ENCODE results near the gene TMEM203. TPM values are rescaled to one million over a fixed set of nuclear protein-coding genes. Genes with fewer than 3 reads are reported as not detected.

The TMEM203 gene
- total and polyA plus RNA-seq, 2 of the 13 experiments (the other 11 are each of a cell fraction or from before 2014, with no cell fraction given) = 23.4 to 36.7 TPM

DNA sequence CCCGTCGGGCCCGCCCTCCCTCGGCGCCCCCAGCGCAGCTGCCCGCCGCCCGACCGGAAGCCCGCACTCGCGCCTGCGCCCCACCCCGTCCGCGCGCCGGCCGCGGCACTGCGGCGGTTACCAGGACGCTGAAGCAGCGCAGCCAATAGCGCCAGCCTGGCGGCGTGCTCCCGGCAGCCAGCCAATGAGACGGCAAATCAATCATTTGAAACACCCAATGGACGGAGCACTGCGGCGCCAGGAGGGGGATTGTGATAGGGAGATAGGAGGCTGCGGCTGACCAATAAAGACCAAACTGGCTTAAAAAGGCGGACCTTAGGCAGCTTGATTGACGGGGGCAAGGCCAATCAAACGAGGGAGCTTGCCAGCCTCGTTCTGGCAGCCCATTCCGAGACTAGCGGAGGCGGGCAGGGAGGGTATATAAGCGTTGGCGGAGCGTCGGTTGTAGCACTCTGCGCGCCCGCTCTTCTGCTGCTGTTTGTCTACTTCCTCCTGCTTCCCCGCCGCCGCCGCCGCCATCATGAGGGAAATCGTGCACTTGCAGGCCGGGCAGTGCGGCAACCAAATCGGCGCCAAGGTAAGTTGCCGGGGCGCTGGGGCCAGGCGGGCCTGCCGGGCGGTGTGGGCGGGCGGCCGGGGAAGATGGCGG, 35.5 kb upstream of the TMEM203 start, which contains the start of gene TUBB4B (continued):
- TF ChIP-seq CREB1 (IDR thresholded peaks at IDR 0.05) = peak; percentile 81
- no peak for TF ChIP-seq CREB1 (CRISPR knock-in tag; IDR thresholded peaks at IDR 0.05)
- no peak for TF ChIP-seq PREB (CRISPR knock-in tag; IDR thresholded peaks at IDR 0.05)
- TF ChIP-seq ZC3H4 (CRISPR knock-in tag; IDR thresholded peaks at IDR 0.05; ENCODE audit: borderline replicate concordance) = peak; percentile 65; the same call in 1 of the 2 replicates
- TF ChIP-seq BHLHE40 (IDR thresholded peaks at IDR 0.05; ENCODE audit: low read length) = no peak; the same call in 1 of the 2 replicates
- TF ChIP-seq ZBTB46 (CRISPR knock-in tag; IDR thresholded peaks at IDR 0.05; ENCODE audit: borderline replicate concordance) = no peak
- TF ChIP-seq, protein P1, sequence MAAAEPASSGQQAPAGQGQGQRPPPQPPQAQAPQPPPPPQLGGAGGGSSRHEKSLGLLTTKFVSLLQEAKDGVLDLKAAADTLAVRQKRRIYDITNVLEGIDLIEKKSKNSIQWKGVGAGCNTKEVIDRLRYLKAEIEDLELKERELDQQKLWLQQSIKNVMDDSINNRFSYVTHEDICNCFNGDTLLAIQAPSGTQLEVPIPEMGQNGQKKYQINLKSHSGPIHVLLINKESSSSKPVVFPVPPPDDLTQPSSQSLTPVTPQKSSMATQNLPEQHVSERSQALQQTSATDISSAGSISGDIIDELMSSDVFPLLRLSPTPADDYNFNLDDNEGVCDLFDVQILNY (CRISPR knock-in tag; conservative IDR thresholded peaks at IDR 0.05) = peak; percentile 45
- peak; percentile 59; the same call in 1 of the 2 replicates for TF ChIP-seq SALL2 (CRISPR knock-in tag; IDR thresholded peaks at IDR 0.05)
- TF ChIP-seq ELF1 (CRISPR knock-in tag; IDR thresholded peaks at IDR 0.05) = peak; percentile 27; the same call in 1 of the 2 replicates
- TF ChIP-seq, protein P2, sequence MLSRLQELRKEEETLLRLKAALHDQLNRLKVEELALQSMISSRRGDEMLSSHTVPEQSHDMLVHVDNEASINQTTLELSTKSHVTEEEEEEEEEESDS (CRISPR knock-in tag; IDR thresholded peaks at IDR 0.05; ENCODE audit: borderline replicate concordance) = 0 out of 2 replicates have a peak, but pooled peaks have one; percentile 76
- no peak for TF ChIP-seq TAF15 (IDR thresholded peaks at IDR 0.05; ENCODE audit: low read depth, low read length, poor library complexity, severe bottlenecking)
- 0 out of 2 replicates have a peak, but pooled peaks have one; percentile 66 for TF ChIP-seq ZKSCAN8 (CRISPR knock-in tag; IDR thresholded peaks at IDR 0.05; ENCODE audit: borderline replicate concordance)
- no peak; the same call in 1 of the 2 replicates for TF ChIP-seq ZNF160 (CRISPR knock-in tag; IDR thresholded peaks at IDR 0.05)
- no peak for TF ChIP-seq ZNF558 (CRISPR knock-in tag; IDR thresholded peaks at IDR 0.05; ENCODE audit: borderline replicate concordance)
- TF ChIP-seq SIX4 (CRISPR knock-in tag; IDR thresholded peaks at IDR 0.05) = peak; percentile 70; the same call in 1 of the 2 replicates
- TF ChIP-seq RXRB (CRISPR knock-in tag; IDR thresholded peaks at IDR 0.05; ENCODE audit: borderline replicate concordance) = peak; percentile 47; the same call in 1 of the 2 replicates
- no peak for TF ChIP-seq KAT2B (IDR thresholded peaks at IDR 0.05; ENCODE audit: borderline replicate concordance, low read depth, low read length)
- peak; percentile 62; the same call in 1 of the 2 replicates for TF ChIP-seq SOX13 (IDR thresholded peaks at IDR 0.05)
- peak in 1 of 2 experiments; percentile 37; a peak in 1 of 4 replicates for TF ChIP-seq SOX13 (CRISPR knock-in tag; conservative IDR thresholded peaks at IDR 0.05 in 1 of 2, IDR thresholded peaks at IDR 0.05 in 1 of 2)
- peak; percentile 90 for TF ChIP-seq ZSCAN9 (CRISPR knock-in tag; IDR thresholded peaks at IDR 0.05; ENCODE audit: borderline replicate concordance)
- peak; percentile 78 for TF ChIP-seq FOXO1 (CRISPR knock-in tag; IDR thresholded peaks at IDR 0.05)
- TF ChIP-seq, protein P3, sequence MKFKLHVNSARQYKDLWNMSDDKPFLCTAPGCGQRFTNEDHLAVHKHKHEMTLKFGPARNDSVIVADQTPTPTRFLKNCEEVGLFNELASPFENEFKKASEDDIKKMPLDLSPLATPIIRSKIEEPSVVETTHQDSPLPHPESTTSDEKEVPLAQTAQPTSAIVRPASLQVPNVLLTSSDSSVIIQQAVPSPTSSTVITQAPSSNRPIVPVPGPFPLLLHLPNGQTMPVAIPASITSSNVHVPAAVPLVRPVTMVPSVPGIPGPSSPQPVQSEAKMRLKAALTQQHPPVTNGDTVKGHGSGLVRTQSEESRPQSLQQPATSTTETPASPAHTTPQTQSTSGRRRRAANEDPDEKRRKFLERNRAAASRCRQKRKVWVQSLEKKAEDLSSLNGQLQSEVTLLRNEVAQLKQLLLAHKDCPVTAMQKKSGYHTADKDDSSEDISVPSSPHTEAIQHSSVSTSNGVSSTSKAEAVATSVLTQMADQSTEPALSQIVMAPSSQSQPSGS (CRISPR knock-in tag; IDR thresholded peaks at IDR 0.05) = 0 out of 2 replicates have a peak, but pooled peaks have one; percentile 67
